ENCODE data around the gene FH. TPM values are rescaled to one million over a fixed set of nuclear protein-coding genes. Genes with fewer than 3 reads are reported as not detected.

The FH gene
- total and polyA plus RNA-seq, 2 donors (not counting 3 experiments of a cell fraction or from before 2014, with no cell fraction given), result 41.9 to 96.6 TPM

DNA sequence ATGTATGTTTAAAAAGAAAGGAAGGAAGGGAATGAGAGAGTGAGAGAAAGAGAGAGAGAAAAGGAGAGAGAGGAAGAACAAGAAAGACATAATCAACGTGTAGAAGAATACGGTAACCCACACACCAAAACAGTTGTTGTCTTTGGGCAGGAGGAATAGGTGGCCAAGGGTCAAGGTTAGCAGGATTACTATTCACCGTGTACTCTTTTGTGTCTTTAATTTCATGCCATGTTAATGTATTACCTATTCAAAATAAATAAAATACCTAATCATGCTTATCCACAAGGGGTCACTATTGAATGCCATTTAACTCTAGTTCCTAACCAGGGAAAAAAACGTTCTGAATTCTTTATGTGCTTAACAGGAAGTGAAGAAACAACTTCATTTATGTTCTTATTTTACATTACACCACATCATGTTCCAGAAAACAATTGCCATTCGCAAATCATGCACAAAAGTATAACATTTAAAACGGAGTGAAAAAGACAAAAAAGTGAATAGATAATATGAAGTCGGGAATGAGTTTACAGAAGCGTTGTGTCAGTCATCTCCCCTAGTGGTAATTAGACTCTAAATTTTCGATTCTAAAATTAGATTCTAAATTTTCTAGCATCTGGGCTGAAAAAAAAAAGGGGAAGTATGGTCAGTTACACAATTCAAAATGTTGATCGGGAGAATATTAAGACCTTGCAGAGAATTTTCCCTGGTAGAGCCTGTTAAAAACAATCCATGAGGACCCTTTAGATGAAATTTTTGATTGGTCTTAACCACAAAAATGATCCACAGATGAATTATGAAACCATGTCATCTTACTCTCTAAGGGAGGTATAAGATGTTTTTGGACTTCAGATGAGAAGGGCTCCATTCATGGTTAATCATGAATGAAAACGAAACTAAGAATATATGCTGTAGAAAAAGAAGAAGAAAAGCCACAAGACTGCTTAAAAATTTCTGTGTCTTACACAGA, 11.9 kb upstream of the FH start:
- Histone ChIP-seq H3K4me3 (replicated peaks in 1 of 3; ENCODE audit: insufficient read depth in 1 of 3, low read depth in 1 of 3, low read length in 3 of 3) (peak overlapping the region; percentile 35 to 93 (median 84)), H2AFZ (ENCODE audit: low read depth, low read length) (peak overlapping the region; percentile 88), H3K36me3 (ENCODE audit: control insufficient read depth in 2 of 2, extremely low read depth in 1 of 2, insufficient read depth in 2 of 2, low read length in 2 of 2) (no peaks in the 10 kb centered on the region), H3K9ac (replicated peaks; ENCODE audit: extremely low read depth, insufficient read depth, low read length) (peak overlapping the region; percentile 60), H3K27me3 (ENCODE audit: control insufficient read depth in 2 of 2, insufficient read depth in 2 of 2, low read length in 2 of 2) (peaks cover 22 to 57% of the 10 kb centered on the region in 2 experiments), H4K20me1 (replicated peaks; ENCODE audit: control insufficient read depth, extremely low read depth, insufficient read depth, low read length) (no peaks in the 10 kb centered on the region), H3K27ac (ENCODE audit: insufficient read depth, low read depth, low read length) (no peak overlapping the region), H3K9me1 (replicated peaks; ENCODE audit: control insufficient read depth, extremely low read depth, insufficient read depth, low read length) (no peaks in the 10 kb centered on the region), H3K4me1 (ENCODE audit: control insufficient read depth, extremely low read depth, insufficient read depth, low read length) (peaks cover 8% of the 10 kb centered on the region), H3K4me2 (ENCODE audit: insufficient read depth, low read length) (peak overlapping the region; percentile 100), H3K79me2 (ENCODE audit: control insufficient read depth, insufficient read depth, low read length) (no peaks in the 10 kb centered on the region), H3K9me3 (replicated peaks; ENCODE audit: control insufficient read depth, insufficient read depth, low read length) (no peaks in the 10 kb centered on the region)
- peak; percentile 85 for FAIRE-seq
- DNase-seq (ENCODE audit: low read depth, low spot score), result peak; percentile 79
- no TSS peak for BruUV-seq (replicated peaks)
- POLR2A ChIA-PET, result no interaction called here
- TF ChIP-seq EZH2 (IDR thresholded peaks at IDR 0.05; ENCODE audit: borderline replicate concordance, low read depth, low read length, severe bottlenecking), result no peak
- no peak for TF ChIP-seq MYC (IDR thresholded peaks at IDR 0.05; ENCODE audit: low read depth, low read length)
- no peak for TF ChIP-seq POLR2AphosphoS5 (IDR thresholded peaks at IDR 0.05; ENCODE audit: insufficient read depth, low read depth, low read length)
- TF ChIP-seq, protein P1, sequence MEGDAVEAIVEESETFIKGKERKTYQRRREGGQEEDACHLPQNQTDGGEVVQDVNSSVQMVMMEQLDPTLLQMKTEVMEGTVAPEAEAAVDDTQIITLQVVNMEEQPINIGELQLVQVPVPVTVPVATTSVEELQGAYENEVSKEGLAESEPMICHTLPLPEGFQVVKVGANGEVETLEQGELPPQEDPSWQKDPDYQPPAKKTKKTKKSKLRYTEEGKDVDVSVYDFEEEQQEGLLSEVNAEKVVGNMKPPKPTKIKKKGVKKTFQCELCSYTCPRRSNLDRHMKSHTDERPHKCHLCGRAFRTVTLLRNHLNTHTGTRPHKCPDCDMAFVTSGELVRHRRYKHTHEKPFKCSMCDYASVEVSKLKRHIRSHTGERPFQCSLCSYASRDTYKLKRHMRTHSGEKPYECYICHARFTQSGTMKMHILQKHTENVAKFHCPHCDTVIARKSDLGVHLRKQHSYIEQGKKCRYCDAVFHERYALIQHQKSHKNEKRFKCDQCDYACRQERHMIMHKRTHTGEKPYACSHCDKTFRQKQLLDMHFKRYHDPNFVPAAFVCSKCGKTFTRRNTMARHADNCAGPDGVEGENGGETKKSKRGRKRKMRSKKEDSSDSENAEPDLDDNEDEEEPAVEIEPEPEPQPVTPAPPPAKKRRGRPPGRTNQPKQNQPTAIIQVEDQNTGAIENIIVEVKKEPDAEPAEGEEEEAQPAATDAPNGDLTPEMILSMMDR (IDR thresholded peaks at IDR 0.05; ENCODE audit: extremely low read depth in 1 of 2, insufficient read depth in 1 of 2, low read depth in 1 of 2, low read length in 2 of 2), result peak; percentile 31 to 34
- no peak for TF ChIP-seq GATA2 (IDR thresholded peaks at IDR 0.05; ENCODE audit: insufficient read depth, insufficient read length, low read depth, low read length)
- no peak for TF ChIP-seq FOS (IDR thresholded peaks at IDR 0.05; ENCODE audit: borderline replicate concordance, insufficient read depth, low read length)
- TF ChIP-seq, protein P2, sequence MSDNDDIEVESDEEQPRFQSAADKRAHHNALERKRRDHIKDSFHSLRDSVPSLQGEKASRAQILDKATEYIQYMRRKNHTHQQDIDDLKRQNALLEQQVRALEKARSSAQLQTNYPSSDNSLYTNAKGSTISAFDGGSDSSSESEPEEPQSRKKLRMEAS (IDR thresholded peaks at IDR 0.05; ENCODE audit: insufficient read depth, insufficient read length), result no peak
- no peak for TF ChIP-seq POLR2A (IDR thresholded peaks at IDR 0.05; ENCODE audit: low read depth, low read length)
- TF ChIP-seq JUN (IDR thresholded peaks at IDR 0.05; ENCODE audit: borderline replicate concordance, insufficient read depth, insufficient read length, low read depth), result no peak
- dilution Hi-C loops (cut with MboI; ENCODE audit: extremely low pct_ligation_motif_present, low sequenced_read_pairs), result no loop called here
- intact Hi-C loops (cut with micrococcal nuclease), result loop anchor here (1.0 to 5.0 kb wide), 8 partner anchors 79 to 486 kb away; partner anchors contain the start of gene EXO1
- CTCF ChIA-PET, result interaction anchor here (0.9 to 1.1 kb wide), 4 partner anchors 95 to 454 kb away, joined by 3 to 8 read pairs (median 4); partner anchors contain the start of gene EXO1
